Memory B cell (primary cell): Measurements from ENCODE around the gene DUSP5.

Source experiments
- ATAC-seq: fragments of 150-1000 bp; cut with Tn5 transposase; 2 replicates; pipeline ENCODE4 v1.10.0; 2021; ENCODE audit warnings: low read depth, mild to moderate bottlenecking, moderate library complexity
- DNase-seq, 2 donors: peaks; one replicate each; pipeline ENCODE4 v3.0.0; 2022; ENCODE audit warnings: low spot score in 2 of 2
- H3K27ac Mint-ChIP-seq: one replicate; pipeline ENCODE4 v1.8.0; 2022; ENCODE audit warnings: mild to moderate bottlenecking, moderate library complexity, mixed read lengths
- H3K27me3 Mint-ChIP-seq: one replicate; pipeline ENCODE4 v1.8.0; 2022; ENCODE audit warnings: mixed read lengths
- H3K36me3 Mint-ChIP-seq: one replicate; pipeline ENCODE4 v1.8.0; 2022; ENCODE audit warnings: mild to moderate bottlenecking, mixed read lengths
- H3K4me1 Mint-ChIP-seq: one replicate; pipeline ENCODE4 v1.8.0; 2022; ENCODE audit warnings: mixed read lengths
- H3K4me3 Mint-ChIP-seq: one replicate; pipeline ENCODE4 v1.8.0; 2022; ENCODE audit warnings: mild to moderate bottlenecking, moderate library complexity, mixed read lengths
- H3K9me3 Mint-ChIP-seq: one replicate; pipeline ENCODE4 v1.8.0; 2022; ENCODE audit warnings: mixed read lengths

The DUSP5 gene

GRCh38 chr10:110490640-110491039 lies 7.1 kb upstream of the DUSP5 start:
- H3K4me3 Mint-ChIP-seq: no peak overlapping the region
- peaks cover 11% of the 10 kb centered on the region for H3K27me3 Mint-ChIP-seq
- peaks cover 12% of the 10 kb centered on the region for H3K4me1 Mint-ChIP-seq
- ATAC-seq: no peak
- no peak overlapping the region for H3K27ac Mint-ChIP-seq
- H3K36me3 Mint-ChIP-seq: no peaks in the 10 kb centered on the region
- H3K9me3 Mint-ChIP-seq: no peaks in the 10 kb centered on the region
- DNase-seq: no peak

- Mint-ChIP-seq H3K36me3 (no peaks in the 10 kb centered on the region), H3K27ac (no peak overlapping the region), H3K9me3 (no peaks in the 10 kb centered on the region), H3K27me3 (peaks cover 11% of the 10 kb centered on the region), H3K4me1 (peaks cover 16% of the 10 kb centered on the region), H3K4me3 (no peak overlapping the region)
- DNase-seq: no peak
- no peak for ATAC-seq
Observed at GRCh38 chr10:110491346-110491745, 6.4 kb upstream of the DUSP5 start.

GRCh38 chr10:110492069-110492822 lies 5.5 kb upstream of the DUSP5 start:
- Mint-ChIP-seq H3K4me1 (peaks cover 22% of the 10 kb centered on the region), H3K9me3 (no peaks in the 10 kb centered on the region), H3K4me3 (no peak overlapping the region), H3K27ac (no peak overlapping the region), H3K27me3 (peaks cover 10% of the 10 kb centered on the region), H3K36me3 (no peaks in the 10 kb centered on the region)
- ATAC-seq (peak; percentile 69), DNase-seq (no peak)

- Mint-ChIP-seq H3K9me3 (no peaks in the 10 kb centered on the region), H3K4me3 (no peak overlapping the region)
- no peak for DNase-seq
Observed at GRCh38 chr10:110493832-110494426, 3.8 kb upstream of the DUSP5 start.

GRCh38 chr10:110494532-110494931 lies 3.2 kb upstream of the DUSP5 start:
- no peak for ATAC-seq
- Mint-ChIP-seq H3K4me3 (no peak overlapping the region), H3K27ac (no peak overlapping the region), H3K9me3 (no peaks in the 10 kb centered on the region), H3K27me3 (no peaks in the 10 kb centered on the region), H3K4me1 (peaks cover 26% of the 10 kb centered on the region), H3K36me3 (no peaks in the 10 kb centered on the region)
- no peak for DNase-seq

More at GRCh38 chr10:110493832-110494426, 3.8 kb upstream of the DUSP5 start:
- Mint-ChIP-seq H3K4me1 (peaks cover 23% of the 10 kb centered on the region), H3K36me3 (no peaks in the 10 kb centered on the region), H3K27ac (peak overlapping the region; percentile 8), H3K27me3 (peaks cover 2% of the 10 kb centered on the region)
- ATAC-seq: no peak

- Mint-ChIP-seq H3K36me3 (no peaks in the 10 kb centered on the region), H3K27ac (no peak overlapping the region), H3K4me3 (peak overlapping the region; percentile 21), H3K27me3 (no peaks in the 10 kb centered on the region), H3K9me3 (no peaks in the 10 kb centered on the region), H3K4me1 (peaks cover 28% of the 10 kb centered on the region)
- DNase-seq (no peak), ATAC-seq (no peak)
Observed at GRCh38 chr10:110495731-110496552, 1.8 kb upstream of the DUSP5 start.

GRCh38 chr10:110496553-110497437 lies 912 bp upstream of the DUSP5 start:
- ATAC-seq (no peak), DNase-seq (no peak)
- Mint-ChIP-seq H3K27me3 (no peaks in the 10 kb centered on the region), H3K27ac (peak overlapping the region; percentile 86), H3K9me3 (no peaks in the 10 kb centered on the region), H3K36me3 (no peaks in the 10 kb centered on the region), H3K4me1 (peaks cover 28% of the 10 kb centered on the region), H3K4me3 (peak overlapping the region; percentile 86)

GRCh38 chr10:110498087-110498981 lies 627 bp downstream of the DUSP5 start:
- H3K36me3 Mint-ChIP-seq: no peaks in the 10 kb centered on the region
- H3K4me1 Mint-ChIP-seq: peaks cover 34% of the 10 kb centered on the region
- H3K4me3 Mint-ChIP-seq: peak overlapping the region; percentile 91
- H3K27ac Mint-ChIP-seq: peak overlapping the region; percentile 89
- peak; percentile 39 to 66 for DNase-seq
- no peaks in the 10 kb centered on the region for H3K9me3 Mint-ChIP-seq
- no peaks in the 10 kb centered on the region for H3K27me3 Mint-ChIP-seq
- peak; percentile 34 for ATAC-seq

- Mint-ChIP-seq H3K4me1 (peaks cover 36% of the 10 kb centered on the region), H3K9me3 (no peaks in the 10 kb centered on the region), H3K27me3 (no peaks in the 10 kb centered on the region), H3K36me3 (no peaks in the 10 kb centered on the region), H3K4me3 (peak overlapping the region; percentile 91), H3K27ac (peak overlapping the region; percentile 89)
- DNase-seq: no peak
- ATAC-seq: no peak
Observed at GRCh38 chr10:110498982-110499795, 1.5 kb downstream of the DUSP5 start.

- Mint-ChIP-seq H3K27ac (no peak overlapping the region), H3K4me1 (peaks cover 43% of the 10 kb centered on the region), H3K36me3 (no peaks in the 10 kb centered on the region), H3K27me3 (no peaks in the 10 kb centered on the region), H3K4me3 (peak overlapping the region; percentile 91), H3K9me3 (no peaks in the 10 kb centered on the region)
- no peak for DNase-seq
- ATAC-seq: no peak
Observed at GRCh38 chr10:110499796-110500514, 2.2 kb downstream of the DUSP5 start.

- H3K4me3 Mint-ChIP-seq: no peak overlapping the region
- H3K36me3 Mint-ChIP-seq: no peaks in the 10 kb centered on the region
- H3K27me3 Mint-ChIP-seq: no peaks in the 10 kb centered on the region
- H3K4me1 Mint-ChIP-seq: peaks cover 45% of the 10 kb centered on the region
- no peak for ATAC-seq
- no peak overlapping the region for H3K27ac Mint-ChIP-seq
- DNase-seq: no peak
- no peaks in the 10 kb centered on the region for H3K9me3 Mint-ChIP-seq
Observed at GRCh38 chr10:110500515-110500905, 2.8 kb downstream of the DUSP5 start.
